Gastrocnemius medialis (tissue), 4 donors: Measurements from ENCODE around the gene CFAP299.

Experiments used
- CTCF ChIP-seq, 5 experiments: fragments of 450-650 bp in 3 of 5; fragments of 200-600 bp in 2 of 5; sonication (generic) in 2 of 5; IDR thresholded peaks in 4 of 5; conservative IDR thresholded peaks in 1 of 5; 1 replicate in 4 of 5; 2 replicates in 1 of 5; pipeline ENCODE4 v1.5.1; 2016 to 2019; ENCODE audit warnings: antibody characterized with exemption in 5 of 5, mild to moderate bottlenecking in 3 of 5, moderate library complexity in 3 of 5
- POLR2A ChIP-seq, 2 donors: fragments of 450-650 bp; IDR thresholded peaks; one replicate each; pipeline ENCODE4 v1.6.1; 2017; ENCODE audit warnings: antibody characterized with exemption in 2 of 2, mild to moderate bottlenecking in 2 of 2, moderate library complexity in 2 of 2

- no peak for TF ChIP-seq POLR2A (IDR thresholded peaks at IDR 0.05)
- TF ChIP-seq CTCF (IDR thresholded peaks at IDR 0.05 in 4 of 5, conservative IDR thresholded peaks at IDR 0.05 in 1 of 5), result no peak
Measured at GRCh38 chr4:80302616-80303223, 32.8 kb upstream of the CFAP299 start.
